Ectodermal cell (in vitro differentiated cells): Measurements from ENCODE around the gene PRKCH.
"Not testable (repeated sequence)": the region's sequence is repeated elsewhere in the genome, so short reads cannot be mapped to it uniquely, and the experiment has no call there.

Experiments
- H3K27ac ChIP-seq: 2 replicates; pipeline ENCODE4 v1.7.0; 2013; ENCODE audit warnings: mild to moderate bottlenecking, low read depth, low read length; ENCODE audit not compliant: insufficient read depth, poor library complexity, severe bottlenecking
- H3K27me3 ChIP-seq: 2 replicates; pipeline ENCODE4 v1.7.0; 2013; ENCODE audit warnings: mild to moderate bottlenecking, low read length; ENCODE audit not compliant: insufficient read depth, control insufficient read depth, poor library complexity, severe bottlenecking
- H3K36me3 ChIP-seq: one replicate; pipeline ENCODE4 v1.7.0; 2013; ENCODE audit warnings: low read length; ENCODE audit not compliant: control insufficient read depth, insufficient read depth
- H3K4me1 ChIP-seq: one replicate; pipeline ENCODE4 v1.7.0; 2013; ENCODE audit warnings: low read length; ENCODE audit not compliant: control insufficient read depth, insufficient read depth
- H3K4me3 ChIP-seq: 2 replicates; pipeline ENCODE4 v1.7.0; 2013; ENCODE audit warnings: low read depth, low read length, control low read depth; ENCODE audit not compliant: insufficient read depth
- H3K9me3 ChIP-seq: 2 replicates; pipeline ENCODE4 v1.7.0; 2013; ENCODE audit warnings: mild to moderate bottlenecking, low read length, moderate library complexity; ENCODE audit not compliant: control insufficient read depth
- WGBS, 2 experiments: methylation state at CpG; one replicate each; pipeline ENCODE4 v1.1.7; 2013; ENCODE audit warnings: missing lambda C conversion rate in 2 of 2; 5-methylcytosine and 5-hydroxymethylcytosine counted together

Gene PRKCH

DNA sequence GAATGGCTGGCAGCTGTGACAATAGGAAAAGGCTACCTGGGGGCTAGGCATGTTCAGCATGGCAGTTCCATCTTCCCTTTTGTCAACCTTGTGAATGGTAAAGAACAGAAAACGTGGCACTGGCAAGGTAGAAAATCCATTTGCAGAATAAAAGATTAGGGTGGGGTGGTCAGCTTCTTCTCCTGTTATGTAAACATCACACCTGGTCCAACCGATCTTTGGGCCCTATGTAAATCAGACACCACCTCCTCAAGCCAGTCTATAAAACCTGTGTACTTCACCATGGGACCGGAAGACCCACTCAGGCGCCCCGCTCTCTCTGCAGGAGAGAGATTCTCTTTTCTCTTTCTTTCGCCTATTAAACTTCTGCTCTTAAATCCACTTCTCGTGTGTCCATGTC is 20.6 kb upstream of the PRKCH start:
- Histone ChIP-seq H3K36me3 (no peaks in the 10 kb centered on the region), H3K9me3 (no peaks in the 10 kb centered on the region), H3K27ac (no peak overlapping the region), H3K4me1 (no peaks in the 10 kb centered on the region), H3K27me3 (no peaks in the 10 kb centered on the region), H3K4me3 (no peak overlapping the region)
- WGBS, 2 experiments = 67 to 76% methylated on average over 7 of the region's 7 CpGs

DNA sequence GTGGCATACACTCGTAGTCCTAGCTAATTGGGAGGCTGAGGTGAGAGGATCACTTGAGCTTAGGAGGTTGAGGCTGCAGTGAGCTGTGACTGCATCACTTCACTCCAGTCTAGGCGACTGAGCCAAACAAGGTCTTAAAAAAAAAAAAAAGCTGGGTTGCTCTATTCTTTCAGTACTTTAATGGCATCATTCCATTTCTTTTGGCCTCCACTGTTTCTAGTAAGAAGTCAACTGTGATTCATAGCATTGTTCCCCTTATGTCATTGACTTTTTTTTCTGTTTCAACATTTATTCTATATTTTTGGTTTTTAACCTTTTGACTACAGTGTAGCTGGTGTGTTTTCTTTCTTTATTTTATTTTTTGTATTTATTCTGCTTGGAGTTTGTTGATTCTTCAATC is 16.7 kb upstream of the PRKCH start:
- Histone ChIP-seq H3K4me3 (no peak overlapping the region), H3K9me3 (no peaks in the 10 kb centered on the region), H3K27me3 (no peaks in the 10 kb centered on the region), H3K4me1 (no peaks in the 10 kb centered on the region), H3K27ac (no peak overlapping the region), H3K36me3 (no peaks in the 10 kb centered on the region)
- 90 to 93% methylated on average over 2 of the region's 2 CpGs for WGBS, 2 experiments

DNA sequence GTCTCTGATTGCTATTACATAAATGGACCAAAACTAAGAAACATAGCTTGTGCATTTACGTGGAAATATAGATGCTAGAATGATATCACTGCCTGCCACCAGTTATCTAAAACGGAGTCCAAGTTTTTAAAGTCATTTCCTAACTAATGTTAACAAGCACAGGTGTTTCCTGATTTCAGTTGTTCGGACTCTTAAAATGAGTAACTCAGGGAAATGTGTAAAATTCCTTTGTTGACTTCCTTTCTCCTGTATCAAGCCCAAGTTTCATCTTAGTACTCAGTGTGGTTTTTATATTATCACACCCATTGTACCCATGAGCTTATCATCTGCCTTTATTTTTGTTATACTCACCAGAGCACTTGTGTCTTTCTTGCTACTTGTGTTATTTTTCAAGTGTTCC is 13.2 kb upstream of the PRKCH start:
- no peak overlapping the region for H3K27ac ChIP-seq
- H3K4me3 ChIP-seq = no peak overlapping the region
- H3K27me3 ChIP-seq = no peaks in the 10 kb centered on the region
- 56 to 61% methylated on average over 3 of the region's 3 CpGs for WGBS, 2 experiments
- H3K9me3 ChIP-seq = no peaks in the 10 kb centered on the region
- H3K4me1 ChIP-seq = no peaks in the 10 kb centered on the region
- no peaks in the 10 kb centered on the region for H3K36me3 ChIP-seq

DNA sequence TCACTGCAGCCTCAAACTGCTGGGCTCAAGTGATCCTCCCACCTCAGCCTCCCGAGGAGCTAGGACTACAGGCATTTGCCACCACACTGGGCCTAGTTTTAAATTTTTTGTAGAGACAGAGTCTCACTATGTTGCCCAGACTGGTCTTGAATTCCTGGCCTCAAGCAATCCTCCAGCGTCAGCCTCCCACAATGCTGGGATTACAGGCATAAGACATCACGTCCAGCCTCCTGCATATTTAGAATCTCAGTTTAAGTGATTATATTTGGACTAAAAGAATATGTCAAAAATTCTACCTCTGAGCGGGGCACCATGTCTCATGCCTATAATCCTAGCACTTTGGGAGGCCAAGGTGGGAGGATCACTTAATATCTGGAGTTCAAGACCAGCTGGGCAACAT is 12.7 kb upstream of the PRKCH start:
- H3K4me3 ChIP-seq, H3K9me3 ChIP-seq, H3K27me3 ChIP-seq, H3K36me3 ChIP-seq, H3K4me1 ChIP-seq, H3K27ac ChIP-seq: not testable (repeated sequence)
- WGBS, 2 experiments = 92% methylated on average over 4 of the region's 4 CpGs

DNA sequence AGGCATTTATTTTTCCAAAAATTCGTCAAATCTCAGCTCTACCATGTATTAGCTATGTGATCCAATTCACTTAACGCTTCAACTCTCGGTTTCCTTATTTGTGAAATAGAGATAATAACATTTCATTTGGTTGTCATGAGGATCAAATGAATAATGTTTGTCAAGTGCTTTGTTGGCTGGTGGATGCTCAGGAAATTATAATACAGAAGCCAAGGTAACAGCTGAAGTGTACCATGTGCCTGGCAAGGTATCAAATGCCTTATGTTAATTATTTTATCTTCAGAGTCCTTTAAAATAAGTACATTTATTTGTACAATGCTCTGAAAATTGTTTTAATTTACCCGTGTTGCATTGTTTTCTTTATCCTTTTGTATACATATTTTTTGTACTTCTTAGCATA is 6.1 kb upstream of the PRKCH start:
- Histone ChIP-seq H3K4me1 (no peaks in the 10 kb centered on the region), H3K27me3 (peaks cover 5% of the 10 kb centered on the region)
- 84 to 94% methylated on average over 3 of the region's 4 CpGs for WGBS, 2 experiments

DNA sequence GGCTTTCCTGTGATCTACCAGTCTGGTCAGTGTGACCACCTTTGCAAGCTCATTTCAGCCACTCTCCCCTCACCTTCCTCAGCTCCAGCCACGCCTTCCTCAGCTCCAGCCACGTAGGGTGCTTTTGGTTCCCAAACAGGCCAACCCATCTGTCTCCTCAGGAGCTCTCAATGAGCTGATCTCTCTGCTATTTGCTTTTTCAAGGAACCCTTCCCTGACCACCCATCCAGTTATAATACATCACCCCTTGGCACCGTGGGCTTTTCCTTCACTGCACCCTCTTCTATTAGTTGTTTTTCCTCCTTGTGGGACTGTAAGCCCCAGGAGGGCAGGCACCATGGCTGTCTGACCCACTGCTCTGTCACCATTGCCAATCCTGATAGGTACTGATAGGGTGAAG is 2.3 kb upstream of the PRKCH start:
- Histone ChIP-seq H3K4me3 (no peak overlapping the region), H3K27ac (no peak overlapping the region), H3K9me3 (no peaks in the 10 kb centered on the region), H3K4me1 (no peaks in the 10 kb centered on the region), H3K27me3 (peaks cover 43% of the 10 kb centered on the region), H3K36me3 (no peaks in the 10 kb centered on the region)
- WGBS, 2 experiments = 81 to 88% methylated on average over 3 of the region's 3 CpGs

More for the DNA sequence above, 6.1 kb upstream of the PRKCH start:
- Histone ChIP-seq H3K9me3 (no peaks in the 10 kb centered on the region), H3K27ac (no peak overlapping the region), H3K36me3 (no peaks in the 10 kb centered on the region), H3K4me3 (no peak overlapping the region)

DNA sequence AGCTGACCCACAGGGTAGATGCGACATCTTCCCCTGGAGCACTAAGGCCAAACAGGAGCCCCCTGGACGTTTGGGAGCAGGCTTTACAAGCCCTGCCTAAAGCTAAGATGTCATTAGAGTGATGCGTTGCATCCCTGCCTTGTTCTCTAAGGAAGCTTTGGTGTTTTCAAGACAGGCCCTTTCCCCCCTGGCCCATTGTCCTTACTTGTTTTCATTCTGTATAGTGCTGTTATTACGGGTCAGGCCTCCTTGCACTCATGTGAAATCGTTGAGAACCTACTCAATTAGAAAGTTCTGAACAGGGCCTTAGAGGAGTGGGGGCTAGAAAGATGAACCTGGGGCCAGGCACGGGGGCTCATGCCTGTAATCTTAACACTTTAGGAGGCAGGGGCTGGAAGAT is 1.7 kb upstream of the PRKCH start:
- 84 to 87% methylated on average over 6 of the region's 6 CpGs for WGBS, 2 experiments
- Histone ChIP-seq H3K36me3 (no peaks in the 10 kb centered on the region), H3K4me1 (no peaks in the 10 kb centered on the region), H3K9me3 (no peaks in the 10 kb centered on the region), H3K27ac (no peak overlapping the region), H3K4me3 (no peak overlapping the region), H3K27me3 (peaks cover 44% of the 10 kb centered on the region)

DNA sequence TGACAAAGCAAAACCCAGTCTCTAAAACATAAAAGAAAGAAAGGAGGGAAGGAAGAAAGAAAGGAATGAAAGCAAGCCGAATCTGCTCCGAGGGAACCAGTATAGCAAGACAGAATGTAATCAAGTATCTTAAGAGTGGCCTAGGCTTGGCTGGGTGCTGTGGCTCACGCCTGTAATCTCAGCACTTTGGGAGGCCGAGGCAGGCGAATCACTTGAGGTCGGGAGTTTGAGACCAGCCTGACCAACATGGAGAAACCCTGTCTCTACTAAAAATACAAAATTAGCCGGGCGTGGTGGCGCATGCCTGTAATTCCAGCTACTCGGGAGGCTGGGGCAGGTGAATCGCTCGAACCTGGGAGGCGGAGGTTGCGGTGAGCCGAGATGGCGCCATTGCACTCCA is 1.2 kb upstream of the PRKCH start:
- not testable (repeated sequence) for H3K9me3 ChIP-seq, H3K4me1 ChIP-seq, H3K4me3 ChIP-seq, H3K36me3 ChIP-seq, H3K27ac ChIP-seq
- WGBS, 2 experiments = 89 to 92% methylated on average over 16 of the region's 16 CpGs
- peaks cover 44% of the 10 kb centered on the region for H3K27me3 ChIP-seq

DNA sequence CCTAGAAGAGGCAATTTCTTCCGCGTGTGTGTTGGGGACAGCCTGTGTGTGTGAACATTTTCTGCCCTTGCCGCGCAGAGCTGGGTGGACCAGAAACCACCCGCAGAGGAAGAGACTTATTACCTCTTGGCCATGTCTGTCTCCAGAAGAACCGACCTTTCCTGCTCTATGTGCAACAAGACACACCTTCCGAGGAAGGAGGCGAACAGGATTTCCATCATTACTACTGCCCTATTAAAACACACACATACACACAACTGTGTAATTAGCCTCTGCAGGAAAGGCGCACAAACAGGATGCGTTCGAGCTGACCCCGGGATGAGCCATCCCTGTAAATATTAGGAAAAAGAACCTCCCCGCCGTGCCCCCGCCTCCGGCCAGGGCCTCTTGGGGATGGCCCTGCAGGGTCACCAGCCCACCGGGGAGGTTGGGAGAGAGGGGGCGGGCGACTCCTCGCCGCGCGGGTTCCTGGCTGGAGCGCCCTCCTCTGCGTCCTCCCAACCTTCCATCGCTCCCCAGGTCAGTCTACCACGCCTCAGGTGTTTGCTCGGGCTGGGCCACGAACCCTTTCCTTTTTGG is 484 bp upstream of the PRKCH start:
- 41 to 44% methylated on average over 29 of the region's 29 CpGs for WGBS, 2 experiments
- H3K36me3 ChIP-seq = no peaks in the 10 kb centered on the region
- H3K4me1 ChIP-seq = no peaks in the 10 kb centered on the region
- no peak overlapping the region for H3K27ac ChIP-seq
- H3K4me3 ChIP-seq = peak overlapping the region; percentile 44
- H3K9me3 ChIP-seq = no peaks in the 10 kb centered on the region
- peaks cover 44% of the 10 kb centered on the region for H3K27me3 ChIP-seq

DNA sequence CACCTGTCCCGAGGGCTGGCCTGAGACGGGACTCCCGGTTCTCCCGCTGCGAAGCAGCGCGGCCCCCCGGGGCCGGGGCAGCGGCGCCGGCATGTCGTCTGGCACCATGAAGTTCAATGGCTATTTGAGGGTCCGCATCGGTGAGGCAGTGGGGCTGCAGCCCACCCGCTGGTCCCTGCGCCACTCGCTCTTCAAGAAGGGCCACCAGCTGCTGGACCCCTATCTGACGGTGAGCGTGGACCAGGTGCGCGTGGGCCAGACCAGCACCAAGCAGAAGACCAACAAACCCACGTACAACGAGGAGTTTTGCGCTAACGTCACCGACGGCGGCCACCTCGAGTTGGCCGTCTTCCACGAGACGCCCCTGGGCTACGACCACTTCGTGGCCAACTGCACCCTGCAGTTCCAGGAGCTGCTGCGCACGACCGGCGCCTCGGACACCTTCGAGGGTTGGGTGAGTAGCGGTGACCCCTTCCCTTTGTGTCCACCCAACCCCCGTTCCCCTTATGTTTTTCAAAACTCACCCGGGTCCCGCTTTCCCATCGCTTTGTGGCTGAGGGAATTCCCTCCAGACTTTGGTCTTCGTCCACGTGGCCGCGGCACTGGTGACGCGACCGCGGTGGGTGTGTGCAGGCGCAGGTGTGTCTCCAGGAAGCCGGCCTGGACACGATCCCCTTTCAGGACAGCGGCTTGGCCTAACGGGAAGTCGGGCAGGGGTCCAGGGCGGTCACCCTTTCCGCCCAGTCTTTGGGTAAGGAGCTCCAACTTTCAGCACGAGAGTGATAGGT is 826 bp downstream of the PRKCH start:
- 8 to 9% methylated on average over 63 of the region's 63 CpGs for WGBS, 2 experiments
- H3K4me1 ChIP-seq = no peaks in the 10 kb centered on the region
- H3K9me3 ChIP-seq = no peaks in the 10 kb centered on the region
- H3K4me3 ChIP-seq = peak overlapping the region; percentile 44
- H3K27ac ChIP-seq = no peak overlapping the region
- peaks cover 44% of the 10 kb centered on the region for H3K27me3 ChIP-seq
- H3K36me3 ChIP-seq = no peaks in the 10 kb centered on the region
